Erythroblast (primary cell): ENCODE measurements around the gene PTPN2.

ENCODE experiments used
- GATA1 ChIP-seq: IDR thresholded peaks from 2 replicates; pipeline ENCODE4 v1.6.1; 2011; ENCODE audit warnings: low read depth, mild to moderate bottlenecking, control low read depth, low read length, moderate library complexity
- POLR2A ChIP-seq: IDR thresholded peaks from 2 replicates; pipeline ENCODE4 v1.6.1; 2011; ENCODE audit warnings: mild to moderate bottlenecking, low read length

GRCh38 chr18:12930908-12931307 is 46.9 kb upstream of the PTPN2 start:
- no peak for TF ChIP-seq POLR2A
- no peak for TF ChIP-seq GATA1
